Measurements from ENCODE around the gene TTLL10. TPM values are rescaled to one million over a fixed set of nuclear protein-coding genes. Genes with fewer than 3 reads are reported as not detected.
A peak's percentile ranks its signal among the peaks of the same experiment; 100 is the strongest.

The TTLL10 gene
- total RNA-seq, 1 donor from 2014 or later, result not detected

DNA sequence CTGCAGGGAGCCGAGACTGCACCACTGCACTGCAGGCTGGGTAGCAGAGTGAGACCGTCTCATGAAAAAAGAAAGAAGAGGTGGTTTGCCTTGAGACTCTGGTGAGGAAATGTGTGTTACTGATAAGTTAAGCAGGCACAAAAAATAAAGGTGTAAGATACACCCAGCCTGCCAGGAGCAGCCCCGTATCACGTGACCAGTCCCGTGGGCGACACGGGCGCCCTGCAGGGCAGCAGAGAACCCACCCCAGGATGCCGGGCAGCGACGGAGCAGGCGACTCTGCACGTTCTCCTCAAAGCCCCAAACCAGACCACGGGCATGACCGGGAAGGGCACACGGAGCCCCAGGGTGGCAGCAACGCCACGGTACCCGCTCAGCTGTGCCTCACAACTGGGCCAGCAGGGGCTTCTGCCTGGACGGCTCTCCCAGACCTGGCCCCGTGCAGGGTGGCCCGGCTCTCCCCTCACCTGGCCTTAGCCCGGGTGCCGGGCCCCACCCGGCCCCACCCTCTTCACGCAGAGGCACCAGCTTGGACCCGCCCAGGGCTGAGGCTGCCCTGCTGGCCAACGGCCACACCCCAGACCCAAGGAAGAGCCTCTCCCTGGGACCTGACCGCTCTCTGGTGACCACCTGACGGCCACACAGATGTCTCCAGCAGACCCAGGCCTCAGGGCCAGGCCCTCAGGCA is 48.4 kb downstream of the TTLL10 start:
- Mint-ChIP-seq H3K27ac (ENCODE audit: unreplicated experiment) (no peak overlapping the region), H3K9me3 (ENCODE audit: unreplicated experiment) (no peaks in the 10 kb centered on the region), H3K36me3 (ENCODE audit: low read depth, unreplicated experiment) (peaks cover 21% of the 10 kb centered on the region)

DNA sequence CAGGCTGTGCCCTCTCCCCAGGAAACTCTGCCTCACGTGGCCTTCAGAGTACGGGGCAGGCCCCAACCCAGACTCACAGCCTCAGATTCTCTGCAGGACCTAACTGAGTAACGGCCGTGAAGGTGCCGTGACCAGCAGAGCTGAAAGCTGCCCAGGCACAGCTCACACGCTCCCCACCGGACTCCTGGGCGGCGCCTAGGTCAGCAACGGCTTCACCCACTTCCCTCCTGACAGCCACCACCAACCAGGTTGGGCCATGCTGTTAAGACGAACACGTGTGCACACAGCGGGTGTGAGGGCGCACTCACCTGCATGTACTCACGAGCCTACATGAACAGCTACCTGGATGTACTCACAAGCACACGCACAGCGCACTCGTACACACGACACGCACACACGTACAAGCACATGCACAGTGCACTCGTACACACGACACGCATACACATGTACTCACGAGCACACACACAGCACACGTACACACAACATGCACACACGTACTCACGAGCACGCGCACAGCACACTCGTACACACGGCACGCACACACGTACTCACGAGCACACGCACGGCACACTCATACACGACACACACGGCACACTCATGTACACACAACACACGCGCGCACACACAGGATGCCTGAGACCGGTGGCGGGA is 49.0 kb downstream of the TTLL10 start:
- TF ChIP-seq, protein P1, sequence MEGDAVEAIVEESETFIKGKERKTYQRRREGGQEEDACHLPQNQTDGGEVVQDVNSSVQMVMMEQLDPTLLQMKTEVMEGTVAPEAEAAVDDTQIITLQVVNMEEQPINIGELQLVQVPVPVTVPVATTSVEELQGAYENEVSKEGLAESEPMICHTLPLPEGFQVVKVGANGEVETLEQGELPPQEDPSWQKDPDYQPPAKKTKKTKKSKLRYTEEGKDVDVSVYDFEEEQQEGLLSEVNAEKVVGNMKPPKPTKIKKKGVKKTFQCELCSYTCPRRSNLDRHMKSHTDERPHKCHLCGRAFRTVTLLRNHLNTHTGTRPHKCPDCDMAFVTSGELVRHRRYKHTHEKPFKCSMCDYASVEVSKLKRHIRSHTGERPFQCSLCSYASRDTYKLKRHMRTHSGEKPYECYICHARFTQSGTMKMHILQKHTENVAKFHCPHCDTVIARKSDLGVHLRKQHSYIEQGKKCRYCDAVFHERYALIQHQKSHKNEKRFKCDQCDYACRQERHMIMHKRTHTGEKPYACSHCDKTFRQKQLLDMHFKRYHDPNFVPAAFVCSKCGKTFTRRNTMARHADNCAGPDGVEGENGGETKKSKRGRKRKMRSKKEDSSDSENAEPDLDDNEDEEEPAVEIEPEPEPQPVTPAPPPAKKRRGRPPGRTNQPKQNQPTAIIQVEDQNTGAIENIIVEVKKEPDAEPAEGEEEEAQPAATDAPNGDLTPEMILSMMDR (IDR thresholded peaks at IDR 0.05; ENCODE audit: unreplicated experiment), result no peak
- Mint-ChIP-seq H3K27me3 (ENCODE audit: unreplicated experiment) (peaks cover 5% of the 10 kb centered on the region), H3K36me3 (ENCODE audit: low read depth, unreplicated experiment) (peaks cover 21% of the 10 kb centered on the region), H3K9me3 (ENCODE audit: unreplicated experiment) (no peaks in the 10 kb centered on the region), H3K27ac (ENCODE audit: unreplicated experiment) (no peak overlapping the region), H3K4me1 (ENCODE audit: unreplicated experiment) (peaks cover 7% of the 10 kb centered on the region), H3K4me3 (ENCODE audit: unreplicated experiment) (no peak overlapping the region)
- no peak for DNase-seq (ENCODE audit: low spot score)

More for the DNA sequence above, 48.4 kb downstream of the TTLL10 start:
- DNase-seq (ENCODE audit: low spot score), result no peak
- TF ChIP-seq, protein P1 (IDR thresholded peaks at IDR 0.05; ENCODE audit: unreplicated experiment), result no peak
- Mint-ChIP-seq H3K4me3 (ENCODE audit: unreplicated experiment) (peak overlapping the region; percentile 74), H3K27me3 (ENCODE audit: unreplicated experiment) (peaks cover 5% of the 10 kb centered on the region), H3K4me1 (ENCODE audit: unreplicated experiment) (peaks cover 7% of the 10 kb centered on the region)

DNA sequence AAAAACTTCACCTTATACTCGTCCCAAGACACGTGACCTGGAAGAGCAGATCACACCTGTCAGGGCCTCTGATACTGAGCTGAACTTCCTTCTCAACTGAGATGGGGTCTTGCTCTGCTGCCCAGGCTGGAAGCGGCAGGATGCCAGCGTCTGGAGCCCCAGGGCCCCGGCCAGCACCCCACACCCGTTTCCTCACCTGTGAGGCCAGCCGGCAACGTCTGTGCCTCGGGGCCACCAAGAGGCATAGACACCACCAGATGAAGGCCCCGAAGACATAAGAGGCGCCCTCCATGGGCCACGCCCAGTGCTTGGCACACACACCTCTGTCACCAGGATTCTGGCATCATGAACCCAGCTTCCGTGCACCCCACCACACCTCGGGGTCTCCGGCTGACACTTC is 49.6 kb downstream of the TTLL10 start:
- Mint-ChIP-seq H3K27ac (ENCODE audit: unreplicated experiment) (no peak overlapping the region), H3K36me3 (ENCODE audit: low read depth, unreplicated experiment) (peaks cover 21% of the 10 kb centered on the region), H3K4me1 (ENCODE audit: unreplicated experiment) (peaks cover 7% of the 10 kb centered on the region), H3K4me3 (ENCODE audit: unreplicated experiment) (no peak overlapping the region), H3K27me3 (ENCODE audit: unreplicated experiment) (peaks cover 5% of the 10 kb centered on the region), H3K9me3 (ENCODE audit: unreplicated experiment) (no peaks in the 10 kb centered on the region)
- DNase-seq (ENCODE audit: low spot score), result no peak
- TF ChIP-seq, protein P1 (IDR thresholded peaks at IDR 0.05; ENCODE audit: unreplicated experiment), result no peak

DNA sequence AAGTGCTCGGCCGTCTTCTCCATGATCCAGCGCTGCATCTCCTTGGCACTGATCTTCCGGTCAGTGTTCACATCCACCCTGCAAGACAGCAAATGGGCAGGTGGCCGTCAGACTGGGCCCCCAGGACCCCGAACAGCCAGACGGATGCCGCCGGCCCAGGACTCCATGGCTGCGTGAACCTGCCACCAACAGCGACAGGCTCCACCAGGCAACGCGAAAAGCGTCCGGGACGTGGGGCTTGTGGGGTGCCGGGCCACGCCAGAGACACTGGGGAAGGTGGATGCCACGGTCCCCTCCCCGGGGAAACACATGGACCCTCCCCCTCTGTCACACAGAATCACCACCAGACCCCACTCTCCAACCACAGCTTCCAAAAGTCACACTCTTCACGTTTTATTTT is 50.2 kb downstream of the TTLL10 start:
- Mint-ChIP-seq H3K4me1 (ENCODE audit: unreplicated experiment) (peaks cover 7% of the 10 kb centered on the region), H3K27ac (ENCODE audit: unreplicated experiment) (no peak overlapping the region), H3K4me3 (ENCODE audit: unreplicated experiment) (no peak overlapping the region), H3K9me3 (ENCODE audit: unreplicated experiment) (no peaks in the 10 kb centered on the region), H3K36me3 (ENCODE audit: low read depth, unreplicated experiment) (peaks cover 21% of the 10 kb centered on the region), H3K27me3 (ENCODE audit: unreplicated experiment) (peaks cover 7% of the 10 kb centered on the region)
- TF ChIP-seq, protein P1 (IDR thresholded peaks at IDR 0.05; ENCODE audit: unreplicated experiment), result no peak
- DNase-seq (ENCODE audit: low spot score), result no peak

DNA sequence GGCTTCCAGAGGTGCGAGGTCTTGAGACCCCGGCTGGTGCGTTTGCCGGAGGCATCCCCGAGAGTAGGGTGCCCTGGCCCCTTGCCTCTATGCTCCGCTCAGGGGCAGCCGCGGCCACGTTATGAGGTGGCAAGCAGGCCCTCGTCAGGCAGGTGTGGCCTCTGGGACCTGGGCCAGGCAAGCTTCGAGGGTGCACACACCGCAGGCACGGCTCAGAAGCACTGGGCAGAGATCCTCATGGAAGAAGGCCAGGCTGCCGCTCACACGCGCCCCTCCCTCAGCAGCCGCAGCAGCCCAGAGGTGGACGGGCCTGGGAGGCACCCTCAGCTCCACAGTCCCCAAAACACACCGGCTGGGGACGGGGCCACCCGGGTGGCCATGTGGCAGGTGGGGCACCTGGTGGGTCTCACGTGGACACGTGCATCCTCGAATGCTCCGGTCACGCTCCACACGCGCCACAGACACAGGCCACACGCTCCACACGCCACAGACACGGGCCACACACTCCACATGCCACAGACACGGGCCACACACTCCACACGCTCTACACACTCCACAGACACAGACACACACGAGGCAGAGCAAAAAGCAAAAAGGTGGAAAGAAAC is 51.7 kb downstream of the TTLL10 start:
- Mint-ChIP-seq H3K4me3 (ENCODE audit: unreplicated experiment) (peak overlapping the region; percentile 29), H3K27me3 (ENCODE audit: unreplicated experiment) (peaks cover 12% of the 10 kb centered on the region), H3K27ac (ENCODE audit: unreplicated experiment) (peak overlapping the region; percentile 49), H3K4me1 (ENCODE audit: unreplicated experiment) (peaks cover 12% of the 10 kb centered on the region), H3K36me3 (ENCODE audit: low read depth, unreplicated experiment) (peaks cover 27% of the 10 kb centered on the region), H3K9me3 (ENCODE audit: unreplicated experiment) (no peaks in the 10 kb centered on the region)
- TF ChIP-seq, protein P1 (IDR thresholded peaks at IDR 0.05; ENCODE audit: unreplicated experiment), result no peak
- DNase-seq (ENCODE audit: low spot score), result no peak

All from endothelial cell (in vitro differentiated cells).